GM21390 (cell line): ENCODE results near the gene LCE1B.

Source experiments
- ATAC-seq: cut with Tn5 transposase; IDR thresholded peaks from one replicate; pipeline ENCODE4 v1.9.1; 2021; ENCODE audit not compliant: unreplicated experiment

LCE1B gene

GRCh38 chr1:152860129-152860528 is 48.4 kb downstream of the LCE1B start:
- no peak for ATAC-seq

DNA sequence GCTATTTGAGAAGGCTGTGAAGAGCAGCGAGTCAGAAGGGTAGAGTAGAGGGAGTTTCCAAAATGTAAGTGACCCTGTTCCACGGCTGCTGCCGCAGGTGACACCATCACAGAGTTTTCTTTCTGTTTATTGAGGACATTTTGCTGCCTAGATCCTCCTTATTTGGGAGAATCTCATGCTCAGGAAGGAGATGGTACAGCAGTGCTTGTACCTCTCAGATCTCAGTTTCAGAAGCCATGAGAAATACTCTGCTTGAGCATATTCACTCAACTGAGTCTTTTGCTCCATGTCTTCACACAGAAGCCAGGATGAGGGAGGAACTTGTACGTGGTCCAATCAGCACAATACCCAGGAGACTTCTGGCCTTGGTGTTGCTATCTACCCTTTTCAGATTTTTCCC is 49.6 kb downstream of the LCE1B start:
- no peak for ATAC-seq
